HT-29 (cell line): ENCODE measurements around the gene DYNAP. TPM values are rescaled to one million over a fixed set of nuclear protein-coding genes. Genes with fewer than 3 reads are reported as not detected.
A peak's percentile ranks its signal among the peaks of the same experiment; 100 is the strongest.

Experiments
- DNase-seq: peaks from one replicate; pipeline ENCODE4 v3.0.0-alpha.2; 2015; ENCODE audit warnings: low spot score
- total RNA-seq: library from RNA; depleted of rRNA; stranded (reverse); fragments of >200 nt; shearing (Covaris generic); gene quantifications from 2 replicates; pipeline ENCODE4 v1.2.3, GENCODE V29; 2014; rRNA removed

Gene DYNAP
- total RNA-seq, 1 experiment from 2014 or later = not detected

DNA sequence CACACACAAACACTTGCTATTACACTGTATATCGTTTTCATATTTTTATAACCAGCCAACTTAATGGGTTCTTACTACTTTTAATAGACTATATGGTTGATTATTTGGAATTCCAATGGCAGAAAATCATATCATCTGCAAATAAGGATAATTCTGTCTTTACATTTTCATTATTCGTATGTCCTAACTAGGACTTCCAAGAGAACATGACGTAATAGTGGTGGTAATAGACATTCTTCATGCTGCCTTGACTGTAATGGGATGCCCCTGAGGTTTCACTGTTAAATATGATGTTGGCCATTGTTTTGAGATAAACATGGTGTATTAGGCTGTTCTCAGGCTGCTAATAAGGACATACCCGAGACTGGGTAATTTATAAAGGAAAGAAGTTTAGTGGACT lies 45.2 kb downstream of the DYNAP start:
- DNase-seq = no peak

DNA sequence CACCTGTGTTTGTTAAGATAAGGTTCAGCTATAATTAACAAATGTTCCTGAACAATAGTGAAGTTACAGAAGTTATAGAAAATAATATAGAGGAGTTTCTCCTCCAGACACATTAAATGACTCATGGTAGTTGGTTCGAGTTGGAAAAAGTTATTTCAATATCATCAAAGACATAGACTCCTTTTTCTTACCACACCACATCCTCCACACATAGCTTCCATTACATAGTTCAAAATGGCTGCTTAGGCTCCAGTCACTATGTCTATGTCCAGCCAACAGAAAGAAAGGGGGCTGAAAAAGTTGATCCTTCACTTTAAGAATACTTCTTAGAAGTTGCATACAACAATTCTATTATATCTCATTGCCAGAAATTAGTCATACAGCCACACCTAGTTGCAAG lies 50.7 kb downstream of the DYNAP start:
- no peak for DNase-seq

DNA sequence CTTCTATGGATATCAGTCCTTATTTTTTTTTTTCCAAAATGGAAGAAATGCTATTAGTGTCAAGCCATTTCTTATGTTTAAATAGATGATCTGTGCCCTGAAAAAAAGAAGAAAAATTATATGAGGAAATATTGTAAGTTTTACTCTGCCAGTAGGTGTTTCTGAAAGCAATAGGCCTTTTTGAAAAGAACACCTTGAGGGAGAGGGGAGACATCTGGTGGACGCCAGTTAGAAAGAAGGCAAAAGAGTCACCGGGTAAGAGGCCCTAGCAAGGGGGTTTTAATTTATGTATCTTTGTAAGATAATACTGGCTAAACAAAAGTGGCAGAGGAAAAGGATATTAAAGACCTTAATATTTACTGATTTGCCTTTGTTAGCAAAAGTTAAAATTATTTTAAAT lies 56.1 kb downstream of the DYNAP start:
- DNase-seq = peak; percentile 53

Other genes with a start within 250 kb of the DYNAP start
- not detected in 2 replicates for gene STARD6, start 233.4 kb upstream of the DYNAP start, total RNA-seq
- gene C18orf54, start 233.3 kb upstream of the DYNAP start, total RNA-seq = 0.50 and 1.0 TPM in 2 replicates
- 4.9 and 5.4 TPM in 2 replicates for gene RAB27B, start 237.2 kb downstream of the DYNAP start, total RNA-seq